Fibroblast of villous mesenchyme (primary cell): ENCODE results near the gene SHOX. TPM values are rescaled to one million over a fixed set of nuclear protein-coding genes. Genes with fewer than 3 reads are reported as not detected.

ENCODE experiments used
- DNase-seq: peaks from one replicate; pipeline ENCODE4 v3.0.0-alpha.2; 2010; ENCODE audit warnings: low read depth
- H3K4me3 ChIP-seq: 2 replicates; pipeline ENCODE4 v1.5.1; 2011; ENCODE audit warnings: low read depth, mild to moderate bottlenecking, low read length
- CTCF ChIP-seq: IDR thresholded peaks from 2 replicates; pipeline ENCODE4 v1.5.1; 2012; ENCODE audit warnings: low read depth, mild to moderate bottlenecking, low read length; ENCODE audit not compliant: insufficient read depth
- total RNA-seq: library from RNA; depleted of rRNA; stranded (reverse); fragments of >200 nt; gene quantifications from 2 replicates; pipeline ENCODE4 v1.2.3, GENCODE V29; 2012

SHOX gene
- total RNA-seq, 1 donor: not detected

GRCh38 chrX:631802-632365 lies 1.3 kb downstream of the SHOX start:
- no peak overlapping the region for H3K4me3 ChIP-seq
- TF ChIP-seq CTCF: no peak
- DNase-seq: no peak

DNA sequence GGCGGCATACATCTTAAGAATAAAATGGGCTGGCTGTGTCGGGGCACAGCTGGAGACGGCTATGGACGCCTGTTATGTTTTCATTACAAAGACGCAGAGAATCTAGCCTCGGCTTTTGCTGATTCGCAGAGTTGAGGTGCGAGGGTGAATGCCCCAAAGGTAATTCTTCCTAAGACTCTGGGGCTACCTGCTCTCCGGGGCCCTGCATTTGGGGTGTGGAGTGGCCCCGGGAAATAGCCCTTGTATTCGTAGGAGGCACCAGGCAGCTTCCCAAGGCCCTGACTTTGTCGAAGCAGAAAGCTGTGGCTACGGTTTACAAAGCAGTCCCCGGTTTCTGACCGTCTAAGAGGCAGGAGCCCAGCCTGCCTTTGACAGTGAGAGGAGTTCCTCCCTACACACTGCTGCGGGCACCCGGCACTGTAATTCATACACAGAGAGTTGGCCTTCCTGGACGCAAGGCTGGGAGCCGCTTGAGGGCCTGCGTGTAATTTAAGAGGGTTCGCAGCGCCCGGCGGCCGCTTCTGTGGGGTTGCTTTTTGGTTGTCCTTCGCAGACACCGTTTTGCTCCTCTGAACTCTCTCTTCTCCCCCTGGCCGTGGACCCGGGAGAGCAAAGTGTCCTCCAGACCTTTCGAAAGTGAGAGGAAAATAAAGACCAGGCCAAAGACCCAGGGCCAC lies 1.9 kb downstream of the SHOX start:
- DNase-seq: no peak
- no peak for TF ChIP-seq CTCF
- no peak overlapping the region for H3K4me3 ChIP-seq

GRCh38 chrX:633043-633984 lies 2.7 kb downstream of the SHOX start:
- H3K4me3 ChIP-seq: no peak overlapping the region
- TF ChIP-seq CTCF: no peak
- DNase-seq: no peak

GRCh38 chrX:633985-634958 lies 3.7 kb downstream of the SHOX start:
- no peak overlapping the region for H3K4me3 ChIP-seq
- DNase-seq: no peak
- no peak for TF ChIP-seq CTCF

GRCh38 chrX:635428-636090 lies 5.0 kb downstream of the SHOX start:
- TF ChIP-seq CTCF: no peak
- no peak overlapping the region for H3K4me3 ChIP-seq
- DNase-seq: no peak
